GM20000 (cell line): Measurements from ENCODE around the gene VSX2.

Experiments used
- DNase-seq: peaks from one replicate; pipeline ENCODE4 v3.0.0; 2012; ENCODE audit warnings: low spot score
- TF ChIP-seq, protein P1 (sequence below): IDR thresholded peaks from 2 replicates; pipeline ENCODE4 v1.5.1; 2012; ENCODE audit warnings: mild to moderate bottlenecking, control low read depth; ENCODE audit errors: extremely low read depth, missing control alignments

Gene VSX2

DNA sequence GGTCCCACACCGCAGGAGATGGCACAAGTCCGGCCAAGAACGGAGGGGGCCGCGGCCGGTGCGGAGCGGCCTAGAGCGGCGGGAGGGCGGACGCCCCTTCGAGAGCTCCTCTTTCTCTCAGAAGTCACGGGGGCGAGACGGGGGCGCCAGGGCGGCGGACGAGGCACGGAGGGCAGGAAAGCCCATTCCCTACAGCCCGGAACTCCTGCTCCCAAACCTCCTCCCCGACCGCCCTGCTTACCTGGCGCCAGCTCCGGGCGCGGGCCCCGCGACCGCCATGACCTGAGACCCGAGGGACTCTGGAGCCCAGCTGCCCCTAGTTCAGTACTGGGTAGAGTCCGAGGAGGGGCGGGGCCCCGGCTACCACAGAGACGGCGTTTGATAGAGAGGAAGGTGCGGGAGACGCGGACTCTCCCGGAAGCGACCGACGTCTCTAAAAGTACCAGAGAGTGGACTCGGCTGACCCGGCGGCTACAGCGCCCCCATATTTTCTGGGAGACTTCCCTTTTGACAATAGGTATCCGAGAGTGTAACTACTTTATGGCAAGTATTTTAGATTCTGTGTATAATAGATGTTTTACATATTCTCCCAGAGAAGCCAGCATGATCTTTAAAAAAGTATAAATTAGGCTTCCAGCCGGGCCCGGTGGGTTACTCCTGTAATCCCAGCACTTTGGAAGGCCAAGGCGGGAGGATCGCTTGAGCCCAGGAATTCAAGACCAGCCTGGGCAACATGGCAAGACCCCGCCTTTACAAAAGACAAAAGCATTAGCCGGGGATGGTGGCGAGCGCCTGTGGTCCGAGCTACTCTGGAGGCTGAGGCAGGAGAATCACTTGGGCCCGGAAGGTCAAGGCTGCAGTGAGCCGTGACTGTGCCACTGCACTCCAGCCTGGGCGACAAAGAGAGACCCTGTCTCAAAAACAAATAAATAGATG is 63.7 kb downstream of the VSX2 start, which contains the start of gene ABCD4:
ABCD4 (minus strand) TSS at position 301 of the 936 bp plus-strand sequence; CDS start at position 279, 22 bp downstream.
- TF ChIP-seq, protein P1, sequence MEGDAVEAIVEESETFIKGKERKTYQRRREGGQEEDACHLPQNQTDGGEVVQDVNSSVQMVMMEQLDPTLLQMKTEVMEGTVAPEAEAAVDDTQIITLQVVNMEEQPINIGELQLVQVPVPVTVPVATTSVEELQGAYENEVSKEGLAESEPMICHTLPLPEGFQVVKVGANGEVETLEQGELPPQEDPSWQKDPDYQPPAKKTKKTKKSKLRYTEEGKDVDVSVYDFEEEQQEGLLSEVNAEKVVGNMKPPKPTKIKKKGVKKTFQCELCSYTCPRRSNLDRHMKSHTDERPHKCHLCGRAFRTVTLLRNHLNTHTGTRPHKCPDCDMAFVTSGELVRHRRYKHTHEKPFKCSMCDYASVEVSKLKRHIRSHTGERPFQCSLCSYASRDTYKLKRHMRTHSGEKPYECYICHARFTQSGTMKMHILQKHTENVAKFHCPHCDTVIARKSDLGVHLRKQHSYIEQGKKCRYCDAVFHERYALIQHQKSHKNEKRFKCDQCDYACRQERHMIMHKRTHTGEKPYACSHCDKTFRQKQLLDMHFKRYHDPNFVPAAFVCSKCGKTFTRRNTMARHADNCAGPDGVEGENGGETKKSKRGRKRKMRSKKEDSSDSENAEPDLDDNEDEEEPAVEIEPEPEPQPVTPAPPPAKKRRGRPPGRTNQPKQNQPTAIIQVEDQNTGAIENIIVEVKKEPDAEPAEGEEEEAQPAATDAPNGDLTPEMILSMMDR: peak; percentile 26
- DNase-seq: peak; percentile 91

DNA sequence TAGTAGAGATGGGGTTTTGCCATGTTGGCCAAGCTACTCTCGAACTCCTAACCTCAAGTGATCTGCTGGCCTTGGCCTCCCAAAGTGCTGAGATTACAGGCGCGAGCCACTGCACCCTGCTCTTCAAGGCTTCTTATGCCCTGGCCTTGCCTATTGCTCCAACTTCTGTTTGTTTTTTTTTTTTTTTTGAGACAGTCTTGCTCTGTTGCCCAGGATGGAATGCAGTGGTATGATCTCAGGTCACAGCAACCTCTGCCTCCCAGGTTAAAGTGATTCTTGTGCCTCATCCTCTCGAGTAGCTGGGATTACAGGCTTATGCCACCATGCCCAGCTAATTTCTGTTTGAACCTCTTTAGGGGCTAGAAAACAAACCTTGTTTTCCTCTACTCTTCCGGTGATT is 69.4 kb downstream of the VSX2 start:
- TF ChIP-seq, protein P1: no peak
- DNase-seq: no peak

DNA sequence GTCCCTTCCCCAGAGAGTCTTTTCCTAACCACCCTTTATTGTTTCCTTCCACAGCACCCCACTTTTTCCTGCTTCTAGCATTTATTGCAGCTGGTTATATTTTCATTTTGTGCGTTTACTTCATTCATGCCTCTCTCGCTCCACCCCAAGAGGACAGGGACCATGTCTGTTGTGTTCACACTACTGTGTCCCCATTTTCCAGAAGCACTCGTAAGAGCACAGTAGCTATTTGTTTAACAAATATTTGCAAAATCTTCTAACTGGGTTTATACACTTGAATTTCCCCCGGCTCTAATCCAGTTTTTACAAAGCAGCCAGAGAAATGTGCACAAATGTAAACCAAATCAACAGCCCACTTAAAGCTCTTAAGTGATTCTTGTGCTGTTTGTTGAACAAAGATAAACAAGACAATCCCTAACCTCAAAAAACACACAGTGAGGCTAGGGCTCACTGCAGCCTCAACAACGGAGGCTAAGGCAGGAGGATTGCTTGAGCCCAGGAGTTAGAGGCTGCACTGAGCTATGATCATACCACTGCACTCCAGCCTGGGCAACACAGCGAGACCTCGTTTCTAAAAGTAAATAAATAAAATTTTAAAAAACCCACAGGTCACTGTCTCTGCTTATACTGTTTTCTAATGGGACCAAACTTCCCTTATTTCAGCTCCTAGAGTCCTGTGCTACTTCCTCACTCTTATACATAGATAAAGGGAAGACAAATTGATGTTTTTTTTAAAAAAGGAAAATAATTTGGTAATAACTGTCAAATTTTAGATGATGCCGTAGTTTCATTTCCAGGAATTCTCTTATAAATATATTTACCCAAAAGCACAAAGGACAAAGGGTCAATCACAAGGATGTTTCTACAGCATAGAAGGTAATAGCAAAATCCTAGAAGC is 70.1 kb downstream of the VSX2 start:
- TF ChIP-seq, protein P1: no peak

DNA sequence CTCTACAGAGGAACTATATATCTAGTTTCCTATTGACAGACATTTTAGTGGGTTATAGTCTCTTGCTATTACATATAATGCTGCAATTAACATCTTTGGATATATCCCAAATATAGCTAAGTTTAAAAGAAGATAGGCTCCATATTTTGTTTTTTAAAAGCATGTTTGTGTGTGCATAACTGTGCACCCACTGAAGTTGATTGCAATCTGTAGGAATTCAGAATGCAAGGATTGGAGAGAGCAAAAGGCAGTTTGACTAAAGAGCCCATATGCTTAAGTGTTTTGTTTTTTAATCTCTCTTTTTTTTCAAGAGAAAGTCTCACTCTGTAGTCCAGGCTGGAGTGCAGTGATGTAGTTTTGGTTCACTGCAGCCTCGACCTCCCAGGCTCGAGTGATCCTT is 72.9 kb downstream of the VSX2 start:
- TF ChIP-seq, protein P1: no peak

More for the DNA sequence above, 70.1 kb downstream of the VSX2 start:
- no peak for DNase-seq

More for the DNA sequence above, 72.9 kb downstream of the VSX2 start:
- no peak for DNase-seq
